Stimulated activated CD4-positive, alpha-beta T cell treated with anti-CD3 and anti-CD28 coated beads, Interleukin-4, amount 100 ng/mL, for 48 hours (primary cell): ENCODE measurements around the gene MAML1.

Source experiments
- DNase-seq, 2 donors: peaks; one replicate each; pipeline ENCODE4 v3.0.0-alpha.2; 2020; ENCODE audit warnings: low read depth in 2 of 2

Gene MAML1

DNA sequence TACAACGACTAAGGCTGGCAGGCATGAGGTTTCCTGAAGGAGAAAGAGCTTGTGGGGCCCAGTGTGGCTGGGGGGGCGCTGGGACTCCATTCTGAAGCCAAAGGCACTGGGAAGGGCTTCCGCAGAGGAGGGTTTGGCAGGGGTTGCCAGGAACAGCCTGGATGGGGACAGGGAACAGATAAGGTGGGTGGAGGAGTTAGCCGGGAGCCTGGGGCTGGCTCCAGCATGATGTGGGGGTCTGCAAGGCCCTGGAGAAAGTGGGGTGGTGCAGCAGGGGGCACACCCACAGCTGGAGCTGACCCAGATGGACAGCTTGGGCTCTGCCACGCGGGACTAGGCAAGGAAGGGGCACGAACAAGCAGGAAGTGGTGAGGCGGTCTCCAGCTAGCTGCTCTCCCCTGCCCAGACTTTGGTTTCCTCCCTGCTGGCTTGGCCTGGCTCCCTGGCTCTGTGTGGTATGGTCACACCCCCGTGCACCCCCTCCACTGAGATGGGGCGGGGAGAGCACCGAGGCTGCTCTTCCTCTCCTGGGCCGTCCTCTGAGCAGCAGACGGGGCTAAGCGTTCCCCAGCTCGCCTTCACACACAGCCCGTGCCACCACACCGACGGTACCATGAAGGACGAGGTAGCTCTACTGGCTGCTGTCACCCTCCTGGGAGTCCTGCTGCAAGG, 61.0 kb downstream of the MAML1 start, which contains the start of gene LTC4S:
Gene LTC4S, plus strand, starts transcription at position 519 of the 672 bp plus-strand sequence. Its CDS starts 95 bp downstream, at position 614.
- no peak for DNase-seq

- DNase-seq = no peak
Measured at GRCh38 chr5:179794171-179794570, 61.5 kb downstream of the MAML1 start.

DNA sequence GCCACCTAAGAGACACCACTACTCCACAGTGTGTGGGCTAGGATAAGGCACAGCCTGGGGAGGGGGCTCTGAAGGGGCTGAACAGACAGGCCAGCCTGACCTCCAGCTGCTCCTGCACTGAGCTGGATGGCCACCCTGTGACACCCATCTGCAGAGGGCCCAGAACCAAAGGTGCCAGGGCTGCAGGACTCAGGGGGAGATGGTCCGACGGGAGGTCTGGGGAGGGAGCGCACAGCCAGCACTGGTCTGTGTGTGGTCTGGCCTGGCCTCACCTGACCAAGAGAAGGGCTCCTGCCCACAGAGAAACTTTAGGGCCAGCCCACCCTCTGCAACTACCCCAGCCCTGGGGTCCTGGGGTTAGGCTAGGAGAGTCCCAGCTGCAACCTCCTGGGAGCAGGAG, 62.0 kb downstream of the MAML1 start:
- DNase-seq = no peak

- DNase-seq = no peak
Measured at GRCh38 chr5:179795049-179795862, 62.6 kb downstream of the MAML1 start.

DNA sequence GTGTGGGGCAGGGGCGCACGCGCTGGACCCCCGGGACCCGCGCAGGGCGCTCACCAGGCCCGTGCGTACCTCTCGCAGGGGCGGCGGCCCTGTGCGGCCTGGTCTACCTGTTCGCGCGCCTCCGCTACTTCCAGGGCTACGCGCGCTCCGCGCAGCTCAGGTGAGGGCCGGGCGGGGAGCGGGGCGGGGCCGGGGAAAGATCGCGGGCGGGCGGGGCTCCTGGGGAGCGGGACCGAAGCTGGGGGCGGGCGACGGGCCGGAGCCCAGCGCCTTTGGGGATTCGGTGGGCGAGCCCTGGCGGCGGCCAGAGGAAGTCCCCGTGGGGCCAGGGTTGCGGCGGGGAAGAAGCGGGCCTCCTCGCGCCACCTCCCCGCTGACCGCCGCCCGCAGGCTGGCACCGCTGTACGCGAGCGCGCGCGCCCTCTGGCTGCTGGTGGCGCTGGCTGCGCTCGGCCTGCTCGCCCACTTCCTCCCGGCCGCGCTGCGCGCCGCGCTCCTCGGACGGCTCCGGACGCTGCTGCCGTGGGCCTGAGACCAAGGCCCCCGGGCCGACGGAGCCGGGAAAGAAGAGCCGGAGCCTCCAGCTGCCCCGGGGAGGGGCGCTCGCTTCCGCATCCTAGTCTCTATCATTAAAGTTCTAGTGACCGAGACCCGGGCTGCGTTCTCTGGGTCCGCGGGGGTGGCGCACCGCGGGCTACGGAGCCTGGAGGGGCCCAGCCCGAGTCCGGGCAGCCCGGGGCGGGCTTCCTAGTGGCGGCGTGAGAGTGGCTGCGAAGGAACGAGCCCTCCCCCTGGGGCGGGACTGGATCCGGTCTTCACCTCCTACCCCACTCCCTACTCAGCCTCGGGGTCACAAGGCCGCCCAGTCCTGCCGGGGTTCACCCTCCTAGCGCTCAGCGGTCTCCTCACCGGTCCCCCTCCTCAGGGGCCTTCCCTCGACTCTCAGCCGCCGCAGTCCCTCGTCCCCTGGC, 63.5 kb downstream of the MAML1 start:
- DNase-seq = peak in 1 of 2 donors; percentile 64

DNA sequence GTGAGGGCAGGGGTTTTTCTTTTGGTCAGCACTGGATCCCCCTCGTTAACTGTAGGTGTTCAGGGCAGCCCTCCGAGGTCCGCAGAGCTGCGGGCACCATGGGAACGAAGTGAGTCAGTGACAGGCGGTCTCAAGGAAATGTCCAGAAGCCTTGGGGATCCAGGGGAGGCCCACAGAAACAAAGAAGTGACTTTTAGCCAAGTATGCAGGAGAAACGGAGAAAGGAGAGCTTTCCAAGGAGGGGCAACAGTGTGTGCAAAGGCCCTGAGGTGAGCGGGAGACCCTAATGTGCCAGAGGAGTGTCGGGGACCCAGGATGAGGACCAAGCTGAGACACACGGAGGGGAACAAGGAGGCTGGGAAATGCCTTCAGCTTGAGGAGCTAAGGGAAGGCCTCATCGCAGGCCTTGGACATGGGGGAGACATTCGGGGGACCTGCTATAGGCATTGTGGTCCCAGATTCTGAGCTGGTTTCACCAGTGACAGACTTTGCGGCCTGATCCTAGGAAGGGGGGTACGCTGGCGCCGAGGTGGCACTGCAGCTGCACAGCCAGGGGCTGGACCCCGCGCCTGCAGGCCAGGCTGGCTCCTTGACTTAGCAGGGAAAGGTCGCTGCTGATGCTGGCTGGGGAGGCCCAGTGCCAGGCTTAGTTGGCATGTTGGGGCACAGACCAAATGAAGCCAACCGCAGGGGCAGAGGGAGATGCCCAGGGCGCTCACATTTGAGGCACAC, 64.4 kb downstream of the MAML1 start:
- no peak for DNase-seq

DNA sequence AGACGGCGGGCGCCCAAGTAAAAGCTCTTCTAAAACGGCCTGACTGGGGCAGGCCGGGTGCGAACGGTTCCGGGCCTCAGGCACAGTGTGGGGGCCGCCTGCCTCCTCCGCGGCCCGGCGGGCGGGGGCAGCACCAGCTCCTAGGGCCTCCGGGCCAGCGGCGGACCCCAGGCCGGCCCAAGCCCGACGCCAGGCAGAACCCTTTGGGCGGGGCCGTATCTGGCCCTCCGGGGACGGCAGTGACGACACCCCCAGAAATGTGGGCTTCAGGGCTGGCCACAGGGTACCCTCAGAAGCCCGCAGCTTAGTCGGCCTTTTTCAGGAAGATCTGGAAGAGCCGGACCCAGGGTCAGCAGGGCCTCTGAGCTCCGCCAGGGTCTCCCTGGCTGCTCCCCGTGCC, 65.1 kb downstream of the MAML1 start:
- DNase-seq = no peak

- DNase-seq = no peak
Measured at GRCh38 chr5:179798144-179798770, 65.6 kb downstream of the MAML1 start.

DNA sequence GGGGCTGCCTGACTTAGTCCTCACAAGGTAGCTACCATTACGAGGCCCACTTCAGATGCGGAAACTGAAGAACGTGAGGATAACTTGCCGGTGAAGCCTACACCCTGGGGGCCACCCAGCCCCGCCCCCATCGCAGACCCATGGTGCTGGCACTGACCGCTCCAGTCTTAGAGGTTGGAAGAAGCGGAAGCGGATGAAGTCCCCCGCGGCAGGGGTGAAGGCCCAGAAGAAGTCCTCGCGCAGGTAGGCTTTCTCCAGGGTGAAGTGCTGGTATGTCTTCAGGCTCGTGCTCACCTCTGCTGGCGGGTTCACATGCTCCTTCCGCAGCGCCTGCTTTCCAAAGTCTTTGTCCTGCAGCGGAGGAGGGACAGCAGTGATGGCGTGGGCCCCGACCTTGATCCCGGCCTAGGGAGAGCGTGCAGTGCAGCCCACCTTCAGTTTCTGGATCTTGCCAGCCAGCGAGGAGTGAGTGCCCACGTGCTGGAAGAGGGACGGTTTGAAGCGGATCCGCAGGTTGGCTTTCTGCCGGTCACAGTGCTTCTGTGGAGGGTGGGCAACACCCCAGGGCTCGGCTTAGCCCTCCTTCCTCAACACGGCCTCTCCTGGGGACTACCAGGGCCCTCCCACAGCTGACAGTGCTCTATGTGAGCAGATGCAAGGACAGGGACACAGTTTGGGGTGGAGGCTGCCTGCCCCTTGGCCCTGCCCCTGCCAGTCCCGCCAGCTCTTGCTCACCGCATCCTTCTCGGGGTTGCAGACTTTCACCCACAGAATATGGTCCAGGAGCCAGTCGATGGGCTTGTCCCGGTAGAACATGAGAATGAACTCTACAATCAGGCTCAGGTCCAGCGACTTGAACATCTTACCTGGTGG, 66.4 kb downstream of the MAML1 start:
- DNase-seq = no peak

DNA sequence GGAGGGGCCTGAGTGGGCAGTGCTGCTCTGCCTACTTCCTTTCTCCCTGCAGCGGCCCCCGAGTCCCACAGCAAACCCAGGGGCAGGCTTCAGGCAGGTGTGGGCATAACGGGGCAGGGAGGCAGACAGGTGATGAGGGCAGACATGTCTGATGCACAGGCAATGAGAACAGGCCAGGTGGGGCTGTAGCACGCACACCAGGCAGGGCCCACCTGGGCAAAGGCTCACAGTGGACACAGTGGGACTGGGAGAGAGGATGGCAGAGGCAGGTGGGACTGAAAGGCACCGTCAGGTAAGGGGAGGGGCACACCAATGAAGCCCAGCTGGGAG, 67.0 kb downstream of the MAML1 start:
- DNase-seq = no peak

DNA sequence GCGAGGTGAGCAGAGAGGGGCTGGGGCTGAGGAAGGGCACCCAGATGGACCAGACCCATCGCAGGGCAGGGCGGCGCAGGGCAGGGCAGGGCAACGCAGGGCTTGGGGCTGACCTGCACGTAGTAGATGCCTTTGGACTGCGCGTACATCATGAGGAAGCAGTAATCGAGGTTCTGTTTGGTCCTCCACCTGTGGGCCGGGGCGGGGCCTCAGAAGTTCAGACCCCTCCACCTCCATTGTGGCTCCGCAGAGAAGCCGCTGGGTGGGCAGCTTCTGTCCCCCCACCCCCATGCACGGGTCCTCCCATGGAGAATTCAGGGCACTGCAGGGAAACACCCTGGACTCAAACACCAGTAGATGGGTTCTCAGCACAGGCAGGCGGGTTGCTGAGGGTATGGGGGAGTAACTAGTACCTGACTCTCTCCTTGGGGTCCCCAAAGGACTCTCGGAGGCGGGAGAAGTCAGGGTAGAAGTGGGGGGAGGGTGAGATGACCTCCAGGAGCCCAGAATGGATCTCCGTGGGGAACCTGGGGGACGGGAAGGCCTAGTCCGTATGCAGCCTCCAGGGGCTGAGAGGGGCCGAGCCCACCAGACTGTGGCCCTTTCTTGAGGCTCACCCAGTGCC, 67.6 kb downstream of the MAML1 start:
- no peak for DNase-seq

DNA sequence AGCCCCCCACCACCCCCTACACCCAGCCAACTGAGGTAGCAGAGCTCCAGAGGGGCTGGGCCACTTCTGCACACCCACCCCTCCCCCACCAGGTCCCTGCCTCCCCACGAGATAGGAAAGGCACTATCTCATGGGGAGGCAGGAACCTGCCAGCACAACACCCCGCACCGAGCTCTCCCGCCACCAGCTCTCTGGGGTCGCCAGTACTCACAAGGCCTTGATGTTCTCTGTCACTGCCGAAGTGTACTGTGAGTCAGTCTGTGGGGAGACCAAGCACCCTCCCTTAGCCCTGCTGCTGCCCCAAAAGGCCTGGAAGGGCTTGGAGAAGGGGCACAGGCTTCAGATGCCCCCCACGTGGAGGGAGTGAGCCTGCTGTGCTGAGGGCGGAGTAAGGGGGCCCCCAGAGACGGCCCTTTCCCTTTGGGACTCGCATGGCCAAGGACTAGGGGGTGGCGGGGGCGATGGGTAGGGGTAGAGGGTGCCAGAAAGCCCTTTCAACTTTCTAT, 68.1 kb downstream of the MAML1 start:
- no peak for DNase-seq

- peak; percentile 79 to 83 for DNase-seq
Measured at GRCh38 chr5:179801304-179802206, 68.9 kb downstream of the MAML1 start.

DNA sequence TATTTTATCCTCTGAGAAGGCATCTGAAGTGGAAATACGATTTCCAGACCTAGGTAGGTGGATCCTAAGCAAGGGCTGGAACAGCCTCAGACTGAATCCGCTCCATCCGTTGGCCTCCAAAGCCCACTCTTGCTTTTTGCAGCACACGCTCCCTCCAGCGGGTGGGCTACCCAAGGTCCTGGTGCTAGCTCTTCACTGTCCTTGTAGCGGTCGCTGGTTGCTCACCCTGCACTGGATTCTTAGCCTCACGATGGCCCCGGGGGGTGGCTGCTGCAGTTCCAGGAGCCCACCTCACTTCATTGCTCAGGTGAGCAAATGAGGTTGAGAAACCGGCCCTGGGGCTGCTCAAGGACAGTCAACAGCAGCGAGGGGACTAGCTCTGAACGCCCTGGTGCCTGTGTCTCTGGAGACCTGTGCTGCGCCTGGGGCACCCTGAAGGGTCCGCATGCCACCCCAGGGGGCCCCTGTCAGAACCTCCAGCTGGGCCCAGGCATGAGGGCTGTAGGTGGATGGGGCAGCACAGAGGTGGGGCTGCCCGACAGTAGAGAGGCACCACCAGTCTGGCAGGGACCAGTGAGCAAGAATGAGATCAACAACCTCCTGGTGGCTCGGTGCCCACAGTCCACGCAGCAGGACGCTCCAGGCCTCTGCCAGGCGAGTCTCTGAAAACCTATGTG, 69.7 kb downstream of the MAML1 start:
- DNase-seq = no peak

DNA sequence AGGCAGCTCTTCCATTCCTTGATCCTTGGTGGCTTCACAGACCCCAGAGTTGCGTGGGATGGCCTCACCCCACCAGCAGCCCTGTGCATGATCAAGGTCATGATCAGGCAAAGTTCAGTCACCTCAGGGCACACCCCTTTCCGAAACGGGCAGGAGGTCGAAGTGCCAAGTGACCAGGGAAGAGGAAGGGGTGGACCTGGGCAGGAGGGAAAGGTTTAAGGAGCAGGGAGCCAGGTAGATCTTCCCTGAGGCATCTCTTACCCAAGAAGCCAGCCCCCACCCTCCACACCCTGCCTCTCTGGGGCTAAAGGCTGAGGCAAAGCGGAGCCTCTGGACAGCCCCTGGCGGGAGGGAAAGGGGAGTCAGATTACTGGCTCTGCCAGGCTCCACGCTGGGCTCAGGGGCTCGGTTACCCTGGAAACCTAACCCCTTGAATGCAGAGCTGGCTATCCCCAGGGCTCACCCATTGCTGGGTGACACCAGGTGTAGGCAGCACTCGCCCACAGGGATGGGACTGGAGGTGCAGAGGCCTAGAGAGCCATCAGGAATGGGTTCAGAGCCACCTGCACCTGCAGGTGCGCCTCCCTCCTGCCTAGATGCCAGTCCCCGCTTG, 70.4 kb downstream of the MAML1 start:
- no peak for DNase-seq

GRCh38 chr5:179803651-179804554, 71.3 kb downstream of the MAML1 start:
- DNase-seq = no peak
